Measurements from ENCODE around the gene ARL5B.

Gene ARL5B

GRCh38 chr10:18659819-18660535 is 746 bp downstream of the ARL5B start:
- peak; percentile 16 for DNase-seq

- no peak for DNase-seq
Measured at GRCh38 chr10:18660816-18661431, 1.7 kb downstream of the ARL5B start.

- DNase-seq, result no peak
Measured at GRCh38 chr10:18664841-18665478, 5.7 kb downstream of the ARL5B start.

- DNase-seq, result no peak
Measured at GRCh38 chr10:18665815-18666558, 6.8 kb downstream of the ARL5B start.

GRCh38 chr10:18666810-18667209 is 7.6 kb downstream of the ARL5B start:
- DNase-seq, result no peak

- DNase-seq, result no peak
Measured at GRCh38 chr10:18668026-18668425, 8.8 kb downstream of the ARL5B start.

GRCh38 chr10:18675086-18675801 is 16.0 kb downstream of the ARL5B start:
- no peak for DNase-seq

- no peak for DNase-seq
Measured at GRCh38 chr10:18680754-18681153, 21.5 kb downstream of the ARL5B start.

GRCh38 chr10:18681366-18681765 is 22.1 kb downstream of the ARL5B start:
- DNase-seq, result no peak

- DNase-seq, result no peak
Measured at GRCh38 chr10:18681971-18682411, 22.8 kb downstream of the ARL5B start.

- no peak for DNase-seq
Measured at GRCh38 chr10:18683427-18683826, 24.2 kb downstream of the ARL5B start.

- no peak for DNase-seq
Measured at GRCh38 chr10:18684416-18684815, 25.2 kb downstream of the ARL5B start.

GRCh38 chr10:18684953-18685352 is 25.7 kb downstream of the ARL5B start:
- no peak for DNase-seq

GRCh38 chr10:18685555-18685954 is 26.3 kb downstream of the ARL5B start:
- DNase-seq, result no peak

- DNase-seq, result no peak
Measured at GRCh38 chr10:18687195-18687594, 28.0 kb downstream of the ARL5B start.

GRCh38 chr10:18687706-18688105 is 28.5 kb downstream of the ARL5B start:
- DNase-seq, result no peak

GRCh38 chr10:18689498-18689897 is 30.3 kb downstream of the ARL5B start:
- no peak for DNase-seq

GRCh38 chr10:18690541-18690940 is 31.3 kb downstream of the ARL5B start:
- no peak for DNase-seq

- no peak for DNase-seq
Measured at GRCh38 chr10:18699849-18700840, 40.9 kb downstream of the ARL5B start.

- DNase-seq, result no peak
Measured at GRCh38 chr10:18703521-18703920, 44.3 kb downstream of the ARL5B start.

- DNase-seq, result no peak
Measured at GRCh38 chr10:18710201-18710653, 51.0 kb downstream of the ARL5B start.

Measured in KG1 (cell line).